ENCODE data around the gene NUP93. TPM values are rescaled to one million over a fixed set of nuclear protein-coding genes. Genes with fewer than 3 reads are reported as not detected.

Gene NUP93
- total and polyA plus RNA-seq, 2 experiments from 2014 or later = 139 to 187 TPM

- Mint-ChIP-seq H3K27me3 (ENCODE audit: insufficient read depth, low read depth, poor library complexity) (peaks cover 2% of the 10 kb centered on the region), H3K27ac (no peak overlapping the region), H3K9me3 (no peaks in the 10 kb centered on the region), H3K36me3 (ENCODE audit: low read depth) (peaks cover 11% of the 10 kb centered on the region), H3K4me1 (0 out of 3 replicates have a peak, but pooled peaks cover 2% of the 10 kb centered on the region), H3K4me3 (no peak overlapping the region)
- H3K36me3 ChIP-seq (ENCODE audit: insufficient read depth) = 0 out of 2 replicates have a peak, but pooled peaks cover 10% of the 10 kb centered on the region
- H3K9me2 ChIP-seq (ENCODE audit: insufficient read depth) = no peaks in the 10 kb centered on the region
- H3K4me1 ChIP-seq (ENCODE audit: insufficient read depth) = no peaks in the 10 kb centered on the region
- DNase-seq (ENCODE audit: low spot score) (no peak), ATAC-seq (no peak)
- no peak overlapping the region for H2AFZ ChIP-seq
- no peaks in the 10 kb centered on the region; the same call in 1 of the 2 replicates for H4K20me1 ChIP-seq (replicated peaks; ENCODE audit: insufficient read depth)
- H3K4me3 ChIP-seq = no peak overlapping the region
- H3K27me3 ChIP-seq (ENCODE audit: insufficient read depth) = no peaks in the 10 kb centered on the region
- 0 out of 2 replicates have a peak, but pooled peaks cover 16% of the 10 kb centered on the region for H3K79me2 ChIP-seq (replicated peaks; ENCODE audit: insufficient read depth)
- H3F3A ChIP-seq (replicated peaks; ENCODE audit: low read depth) = no peaks in the 10 kb centered on the region
- no peak overlapping the region for H3K27ac ChIP-seq (ENCODE audit: low read depth)
- TF ChIP-seq EZH2 (IDR thresholded peaks at IDR 0.05; ENCODE audit: low read depth, unreplicated experiment) (no peak), NANOG (IDR thresholded peaks at IDR 0.05; ENCODE audit: borderline replicate concordance) (no peak), EZH2phosphoT487 (IDR thresholded peaks at IDR 0.05; ENCODE audit: unreplicated experiment) (no peak), ZNF462 (CRISPR knock-in tag; IDR thresholded peaks at IDR 0.05) (no peak), JUNB (IDR thresholded peaks at IDR 0.05; ENCODE audit: unreplicated experiment) (no peak), CREB1 (CRISPR knock-in tag; IDR thresholded peaks at IDR 0.05; ENCODE audit: low read depth) (no peak), POLR2AphosphoS5 (IDR thresholded peaks at IDR 0.05; ENCODE audit: low read depth) (no peak), CTCF (conservative IDR thresholded peaks at IDR 0.05; ENCODE audit: low read depth in 2 of 2) (no peak)
- TF ChIP-seq, protein P1, sequence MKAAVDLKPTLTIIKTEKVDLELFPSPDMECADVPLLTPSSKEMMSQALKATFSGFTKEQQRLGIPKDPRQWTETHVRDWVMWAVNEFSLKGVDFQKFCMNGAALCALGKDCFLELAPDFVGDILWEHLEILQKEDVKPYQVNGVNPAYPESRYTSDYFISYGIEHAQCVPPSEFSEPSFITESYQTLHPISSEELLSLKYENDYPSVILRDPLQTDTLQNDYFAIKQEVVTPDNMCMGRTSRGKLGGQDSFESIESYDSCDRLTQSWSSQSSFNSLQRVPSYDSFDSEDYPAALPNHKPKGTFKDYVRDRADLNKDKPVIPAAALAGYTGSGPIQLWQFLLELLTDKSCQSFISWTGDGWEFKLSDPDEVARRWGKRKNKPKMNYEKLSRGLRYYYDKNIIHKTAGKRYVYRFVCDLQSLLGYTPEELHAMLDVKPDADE (IDR thresholded peaks at IDR 0.05) = no peak
- H3K4me2 ChIP-seq = no peak overlapping the region
These were observed 87.1 kb downstream of the NUP93 start for GRCh38 chr16:56817056-56817455.

All from GM23338 (cell line).